GM21619 (cell line): ENCODE measurements around the gene FBRSL1.

ENCODE experiments used
- ATAC-seq: cut with Tn5 transposase; IDR thresholded peaks from one replicate; pipeline ENCODE4 v1.9.1; 2021; ENCODE audit not compliant: unreplicated experiment

FBRSL1 gene

GRCh38 chr12:132508860-132509732, 19.1 kb downstream of the FBRSL1 start:
- ATAC-seq, result no peak

- ATAC-seq, result no peak
These were observed 20.3 kb downstream of the FBRSL1 start for GRCh38 chr12:132510111-132510724.

- no peak for ATAC-seq
These were observed 21.0 kb downstream of the FBRSL1 start for GRCh38 chr12:132510746-132511477.

GRCh38 chr12:132511516-132512196, 21.7 kb downstream of the FBRSL1 start:
- ATAC-seq, result no peak

- ATAC-seq, result no peak
These were observed 22.5 kb downstream of the FBRSL1 start for GRCh38 chr12:132512197-132513069.

- ATAC-seq, result no peak
These were observed 23.1 kb downstream of the FBRSL1 start for GRCh38 chr12:132513070-132513398.

GRCh38 chr12:132513458-132514135, 23.6 kb downstream of the FBRSL1 start:
- ATAC-seq, result no peak

GRCh38 chr12:132514216-132514820, 24.4 kb downstream of the FBRSL1 start:
- ATAC-seq, result no peak

- no peak for ATAC-seq
These were observed 24.9 kb downstream of the FBRSL1 start for GRCh38 chr12:132514838-132515237.

GRCh38 chr12:132516095-132517012, 26.4 kb downstream of the FBRSL1 start:
- ATAC-seq, result no peak

- ATAC-seq, result no peak
These were observed 27.2 kb downstream of the FBRSL1 start for GRCh38 chr12:132517013-132517739.

GRCh38 chr12:132517740-132518100, 27.8 kb downstream of the FBRSL1 start:
- ATAC-seq, result no peak

GRCh38 chr12:132518354-132518992, 28.5 kb downstream of the FBRSL1 start:
- no peak for ATAC-seq

GRCh38 chr12:132520421-132521199, 30.7 kb downstream of the FBRSL1 start:
- ATAC-seq, result no peak

GRCh38 chr12:132521200-132521580, 31.2 kb downstream of the FBRSL1 start:
- ATAC-seq, result no peak

- ATAC-seq, result no peak
These were observed 31.9 kb downstream of the FBRSL1 start for GRCh38 chr12:132521712-132522292.
